Measurements from ENCODE around the gene MACROD2. TPM values are rescaled to one million over a fixed set of nuclear protein-coding genes. Genes with fewer than 3 reads are reported as not detected.
A peak's percentile ranks its signal among the peaks of the same experiment; 100 is the strongest.

MACROD2 gene
- total RNA-seq, 1 experiment from 2014 or later, result 1.3 TPM

- no peak for DNase-seq (ENCODE audit: low read depth, low spot score)
- in situ Hi-C loops (cut with HindIII; ENCODE audit: low pct_unique_long_range_greater_than_20kb, low sequenced_read_pairs), result no loop called here
Measured at GRCh38 chr20:15632680-15633079, 1637.4 kb downstream of the MACROD2 start.

- in situ Hi-C loops (cut with HindIII; ENCODE audit: low pct_unique_long_range_greater_than_20kb, low sequenced_read_pairs), result no loop called here
Measured at GRCh38 chr20:15634102-15634501, 1638.8 kb downstream of the MACROD2 start.

DNA sequence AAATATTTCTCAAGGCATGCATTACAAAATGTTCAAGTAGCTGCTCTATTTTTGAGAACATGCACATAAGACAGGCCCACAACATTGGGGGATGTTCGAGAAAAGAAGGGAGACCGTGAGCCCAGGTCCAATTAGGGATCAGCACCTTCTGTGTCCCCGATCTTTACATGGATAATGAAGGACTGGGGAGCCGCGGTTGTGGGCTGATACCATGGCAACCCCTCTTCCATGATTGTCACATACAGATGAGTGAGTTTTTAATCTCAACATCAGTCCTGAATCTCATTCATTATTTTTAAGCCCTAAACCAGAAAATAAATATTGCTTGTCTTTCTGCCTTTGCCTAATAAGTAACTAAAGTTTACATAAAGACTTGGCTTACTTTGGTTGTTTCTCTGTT is 1642.2 kb downstream of the MACROD2 start:
- no peak for DNase-seq (ENCODE audit: low read depth, low spot score)
- in situ Hi-C loops (cut with HindIII; ENCODE audit: low pct_unique_long_range_greater_than_20kb, low sequenced_read_pairs), result no loop called here

More at GRCh38 chr20:15634102-15634501, 1638.8 kb downstream of the MACROD2 start:
- DNase-seq (ENCODE audit: low read depth, low spot score), result no peak

DNA sequence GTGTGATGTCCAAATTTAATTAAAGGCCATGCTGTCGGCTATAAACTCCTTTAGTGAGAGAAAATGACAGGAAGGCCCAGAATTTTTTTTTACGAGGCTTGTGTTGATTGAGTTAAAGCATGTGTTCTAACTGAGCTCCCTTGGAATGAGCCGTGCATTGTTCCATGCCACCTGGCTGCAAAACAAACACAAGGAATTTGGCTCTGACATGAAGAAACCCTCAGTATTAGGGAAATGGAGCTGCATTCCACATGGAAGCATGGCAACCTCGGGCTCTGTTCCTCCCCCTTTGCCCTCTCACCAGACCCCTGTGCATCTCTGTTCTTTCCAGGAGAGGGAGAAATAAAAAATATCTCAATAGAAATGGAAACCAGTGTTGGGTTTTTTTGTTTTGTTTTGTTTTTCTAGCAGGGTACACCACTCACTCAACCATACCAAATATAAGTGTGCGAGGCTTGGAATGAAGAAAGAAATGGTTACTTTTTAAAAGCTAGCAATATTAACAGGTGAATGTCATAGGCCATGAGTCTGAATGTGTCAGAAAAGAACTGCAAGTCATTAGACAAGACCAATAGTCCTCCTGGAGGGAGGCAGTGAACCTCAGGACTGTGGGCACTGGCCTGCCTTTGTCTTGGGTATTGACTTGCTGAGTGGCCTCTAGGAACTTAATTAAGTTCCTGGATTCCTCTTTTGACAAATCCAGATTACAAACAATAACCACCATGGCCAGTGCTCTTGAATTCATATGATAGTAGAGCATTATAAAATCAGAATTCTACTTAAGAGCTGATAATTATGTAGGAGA is 1642.8 kb downstream of the MACROD2 start:
- in situ Hi-C loops (cut with HindIII; ENCODE audit: low pct_unique_long_range_greater_than_20kb, low sequenced_read_pairs), result no loop called here
- DNase-seq (ENCODE audit: low read depth, low spot score), result no peak

GRCh38 chr20:15638816-15639215 is 1643.5 kb downstream of the MACROD2 start:
- DNase-seq (ENCODE audit: low read depth, low spot score), result no peak
- in situ Hi-C loops (cut with HindIII; ENCODE audit: low pct_unique_long_range_greater_than_20kb, low sequenced_read_pairs), result no loop called here

GRCh38 chr20:15639839-15640238 is 1644.5 kb downstream of the MACROD2 start:
- in situ Hi-C loops (cut with HindIII; ENCODE audit: low pct_unique_long_range_greater_than_20kb, low sequenced_read_pairs), result no loop called here
- DNase-seq (ENCODE audit: low read depth, low spot score), result no peak

GRCh38 chr20:15642109-15642508 is 1646.8 kb downstream of the MACROD2 start:
- DNase-seq (ENCODE audit: low read depth, low spot score), result no peak
- in situ Hi-C loops (cut with HindIII; ENCODE audit: low pct_unique_long_range_greater_than_20kb, low sequenced_read_pairs), result no loop called here

- DNase-seq (ENCODE audit: low read depth, low spot score), result no peak
- in situ Hi-C loops (cut with HindIII; ENCODE audit: low pct_unique_long_range_greater_than_20kb, low sequenced_read_pairs), result no loop called here
Measured at GRCh38 chr20:15642676-15643075, 1647.4 kb downstream of the MACROD2 start.

DNA sequence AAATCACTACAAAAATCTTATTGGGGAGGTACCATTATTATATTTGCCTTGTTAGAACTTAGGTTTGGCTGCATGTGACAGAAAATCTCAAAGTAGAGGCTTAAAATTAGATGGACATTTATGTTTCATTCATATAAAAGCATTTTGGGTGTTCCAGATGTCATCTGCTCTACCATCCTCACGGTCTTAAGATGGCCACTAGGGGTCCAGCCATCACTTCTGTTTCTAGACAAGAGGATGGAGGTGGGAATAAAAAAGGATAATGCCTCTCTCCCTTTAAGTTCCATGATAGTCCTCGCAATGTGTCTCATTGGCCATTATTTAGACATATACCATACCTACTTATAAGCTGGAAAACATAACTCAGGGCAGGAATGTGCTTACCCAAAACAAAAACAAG is 1648.4 kb downstream of the MACROD2 start:
- in situ Hi-C loops (cut with HindIII; ENCODE audit: low pct_unique_long_range_greater_than_20kb, low sequenced_read_pairs), result no loop called here
- DNase-seq (ENCODE audit: low read depth, low spot score), result peak; percentile 63

DNA sequence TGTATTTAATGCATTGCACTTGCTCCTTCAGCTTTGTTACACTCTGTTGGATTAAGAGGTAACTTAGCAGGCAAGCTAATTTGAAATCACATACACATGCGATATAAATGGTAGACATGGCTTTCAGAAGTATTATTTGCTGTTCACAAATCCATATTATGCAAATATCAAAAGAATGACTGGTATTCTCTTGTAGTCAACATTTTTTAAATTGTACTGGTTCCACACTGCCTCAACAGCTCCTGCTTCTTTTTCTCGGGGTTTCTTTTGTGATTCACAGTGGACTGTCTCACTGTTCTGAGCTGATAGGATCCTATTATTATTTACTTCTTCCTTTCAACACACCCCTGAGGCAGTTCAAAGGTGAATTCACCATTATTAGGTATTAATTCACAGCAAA is 1650.5 kb downstream of the MACROD2 start:
- no peak for DNase-seq (ENCODE audit: low read depth, low spot score)
- in situ Hi-C loops (cut with HindIII; ENCODE audit: low pct_unique_long_range_greater_than_20kb, low sequenced_read_pairs), result no loop called here

DNA sequence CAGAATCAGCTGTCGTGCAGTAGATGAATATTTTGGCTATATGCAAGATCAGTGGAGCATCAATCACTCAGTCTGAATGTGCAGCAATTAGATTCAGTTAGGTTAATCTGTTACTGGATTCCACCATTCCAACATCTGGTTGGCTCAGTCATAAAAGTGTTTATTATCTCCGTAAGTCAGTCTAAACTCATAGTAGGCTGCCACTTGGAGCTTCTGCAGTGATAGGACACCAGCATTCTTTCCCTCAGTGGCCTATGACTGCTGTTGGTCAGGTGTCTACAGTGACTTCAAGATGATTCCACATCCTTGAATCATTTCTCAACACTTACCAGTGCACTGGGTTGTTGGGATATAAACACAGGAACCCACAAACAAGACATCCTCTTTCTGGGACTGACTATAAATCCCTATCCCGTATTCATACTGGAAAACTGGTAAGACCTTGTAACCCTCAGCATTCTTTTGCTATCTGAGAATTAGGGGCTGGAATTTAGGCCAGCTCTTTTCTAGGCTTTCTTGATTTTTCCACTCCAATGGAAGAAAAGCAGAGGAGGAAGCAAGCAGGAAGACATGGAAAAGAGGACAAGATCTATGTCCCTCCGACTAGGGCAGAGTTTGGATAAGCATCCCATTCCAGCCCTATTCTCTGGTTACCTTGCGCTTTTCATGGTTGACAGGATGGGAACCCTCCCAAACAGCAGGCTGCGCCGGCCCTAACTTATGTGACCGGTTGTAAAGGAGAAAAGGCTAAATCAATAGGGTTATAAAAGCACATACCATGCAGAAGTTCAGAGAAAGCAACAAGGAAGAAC is 1658.3 kb downstream of the MACROD2 start:
- in situ Hi-C loops (cut with HindIII; ENCODE audit: low pct_unique_long_range_greater_than_20kb, low sequenced_read_pairs), result no loop called here
- DNase-seq (ENCODE audit: low read depth, low spot score), result no peak

- in situ Hi-C loops (cut with HindIII; ENCODE audit: low pct_unique_long_range_greater_than_20kb, low sequenced_read_pairs), result no loop called here
- DNase-seq (ENCODE audit: low read depth, low spot score), result peak; percentile 85
Measured at GRCh38 chr20:15654208-15654649, 1658.9 kb downstream of the MACROD2 start.

- no peak for DNase-seq (ENCODE audit: low read depth, low spot score)
- in situ Hi-C loops (cut with HindIII; ENCODE audit: low pct_unique_long_range_greater_than_20kb, low sequenced_read_pairs), result no loop called here
Measured at GRCh38 chr20:15655295-15655874, 1660.1 kb downstream of the MACROD2 start.

DNA sequence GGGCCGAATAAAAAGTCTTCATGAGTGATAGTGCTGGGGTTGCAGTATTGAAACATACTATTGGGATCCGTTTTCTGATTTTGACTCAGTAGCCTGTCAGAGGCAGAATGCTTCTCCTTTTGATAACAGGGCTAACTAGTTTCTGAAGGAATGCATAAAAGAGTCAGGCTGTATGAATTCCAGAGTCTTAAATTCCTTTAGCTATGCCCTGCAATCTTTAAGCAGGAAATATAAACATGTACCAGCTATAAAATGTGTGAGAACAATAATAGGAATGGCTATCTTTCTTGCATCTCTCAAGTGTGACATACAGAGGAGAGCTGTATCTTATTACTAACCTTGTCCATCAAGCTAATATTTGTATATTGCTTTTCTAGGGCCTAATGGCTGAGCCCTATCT is 1660.8 kb downstream of the MACROD2 start:
- no peak for DNase-seq (ENCODE audit: low read depth, low spot score)
- in situ Hi-C loops (cut with HindIII; ENCODE audit: low pct_unique_long_range_greater_than_20kb, low sequenced_read_pairs), result no loop called here

GRCh38 chr20:15658295-15658694 is 1663.0 kb downstream of the MACROD2 start:
- DNase-seq (ENCODE audit: low read depth, low spot score), result no peak
- in situ Hi-C loops (cut with HindIII; ENCODE audit: low pct_unique_long_range_greater_than_20kb, low sequenced_read_pairs), result no loop called here

DNA sequence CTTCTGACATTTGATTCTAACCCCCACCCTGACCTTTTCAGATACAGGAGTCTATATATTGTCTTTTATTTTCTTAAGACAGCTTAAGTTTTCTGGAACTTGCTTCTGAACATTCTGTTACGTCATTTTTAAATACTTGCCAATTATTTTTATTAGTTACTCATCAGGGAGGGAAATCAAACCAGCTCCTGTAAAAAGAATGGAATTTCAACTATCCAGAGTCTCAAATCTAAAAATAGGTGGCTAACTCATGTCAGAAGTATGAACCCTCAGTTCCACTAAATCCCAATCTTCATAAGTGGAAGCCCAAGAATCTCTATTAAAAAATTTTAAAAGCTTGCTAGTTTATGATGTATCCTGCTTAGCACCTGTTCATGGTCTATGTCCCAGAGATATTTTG is 1677.9 kb downstream of the MACROD2 start:
- in situ Hi-C loops (cut with HindIII; ENCODE audit: low pct_unique_long_range_greater_than_20kb, low sequenced_read_pairs), result no loop called here

DNA sequence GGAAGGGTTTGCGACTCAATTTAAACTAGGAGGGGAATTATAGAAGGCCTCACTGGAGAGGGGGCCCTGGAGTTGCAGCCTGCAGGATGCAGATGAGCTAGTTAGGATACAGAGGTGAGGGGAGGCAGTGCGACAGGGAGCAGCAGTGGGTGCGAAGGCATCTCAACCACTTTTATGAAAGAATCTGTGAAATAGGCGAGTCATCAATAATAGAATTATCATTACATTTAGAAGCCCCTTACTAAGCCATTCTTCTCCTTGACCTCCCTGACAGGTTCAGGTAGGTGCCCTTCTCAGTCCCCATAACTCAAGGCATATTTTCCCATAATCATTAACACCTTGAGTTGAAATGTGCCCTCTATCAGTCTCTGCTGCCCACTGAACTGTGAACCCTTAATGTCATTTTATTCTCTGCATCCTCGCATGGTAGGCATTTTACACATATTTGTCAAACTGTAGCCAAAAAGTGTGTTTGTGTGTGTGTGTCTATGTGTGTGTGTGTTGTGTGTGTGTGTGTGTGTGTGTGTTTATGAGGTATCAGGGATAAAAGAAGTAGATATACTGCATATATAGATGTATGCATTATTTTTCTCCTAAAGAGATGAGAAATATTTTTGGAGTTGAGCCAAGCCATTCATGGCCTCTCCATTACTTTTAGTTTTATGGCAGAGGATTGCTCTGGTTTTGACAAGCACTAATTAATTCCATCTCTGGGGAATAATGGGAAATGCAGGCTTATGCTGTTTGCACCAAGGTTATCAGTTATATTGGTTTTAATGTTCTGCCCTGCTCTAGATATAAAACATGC is 1679.1 kb downstream of the MACROD2 start:
- no peak for DNase-seq (ENCODE audit: low read depth, low spot score)
- in situ Hi-C loops (cut with HindIII; ENCODE audit: low pct_unique_long_range_greater_than_20kb, low sequenced_read_pairs), result no loop called here

More for the DNA sequence above, 1677.9 kb downstream of the MACROD2 start:
- no peak for DNase-seq (ENCODE audit: low read depth, low spot score)
